Measurements from ENCODE around the gene E4F1. TPM values are rescaled to one million over a fixed set of nuclear protein-coding genes. Genes with fewer than 3 reads are reported as not detected.
"Not testable (repeated sequence)": the region's sequence is repeated elsewhere in the genome, so short reads cannot be mapped to it uniquely, and the experiment has no call there.

The E4F1 gene
- total RNA-seq, 1 donor from 2014 or later: 37.1 TPM

DNA sequence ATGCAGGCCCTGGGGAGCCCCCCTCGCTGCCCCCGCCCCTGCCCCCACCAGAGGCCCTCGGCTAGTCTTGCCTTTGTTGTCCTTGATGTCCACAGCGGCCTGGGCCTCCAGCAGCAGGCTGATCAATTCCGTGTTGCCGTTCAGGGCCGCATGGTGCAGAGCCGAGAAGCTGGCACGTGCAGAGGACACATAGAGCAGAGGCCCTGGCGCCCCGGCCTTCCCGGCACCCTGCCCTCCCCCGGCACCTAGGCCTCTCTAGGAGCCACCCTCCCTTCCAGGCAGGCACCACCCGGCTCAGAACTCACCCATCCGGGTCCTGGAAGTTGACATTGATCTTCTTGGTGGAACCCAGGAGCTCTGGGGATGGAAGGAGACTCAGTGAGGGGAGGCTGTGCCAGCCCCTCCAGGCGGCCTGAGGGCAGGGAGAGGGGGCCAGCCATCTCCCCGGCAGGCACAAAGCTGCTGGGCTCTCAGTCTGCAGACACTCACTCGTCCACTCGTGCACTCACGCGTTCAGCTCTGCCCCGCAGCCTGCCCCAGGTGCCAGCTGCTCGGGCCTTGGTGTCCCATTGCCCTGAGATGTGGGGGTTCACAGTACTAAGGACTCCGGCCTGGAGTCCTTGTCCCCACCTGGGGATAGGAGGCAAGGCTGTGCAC is 33.3 kb upstream of the E4F1 start:
- DNase-seq: no peak

DNA sequence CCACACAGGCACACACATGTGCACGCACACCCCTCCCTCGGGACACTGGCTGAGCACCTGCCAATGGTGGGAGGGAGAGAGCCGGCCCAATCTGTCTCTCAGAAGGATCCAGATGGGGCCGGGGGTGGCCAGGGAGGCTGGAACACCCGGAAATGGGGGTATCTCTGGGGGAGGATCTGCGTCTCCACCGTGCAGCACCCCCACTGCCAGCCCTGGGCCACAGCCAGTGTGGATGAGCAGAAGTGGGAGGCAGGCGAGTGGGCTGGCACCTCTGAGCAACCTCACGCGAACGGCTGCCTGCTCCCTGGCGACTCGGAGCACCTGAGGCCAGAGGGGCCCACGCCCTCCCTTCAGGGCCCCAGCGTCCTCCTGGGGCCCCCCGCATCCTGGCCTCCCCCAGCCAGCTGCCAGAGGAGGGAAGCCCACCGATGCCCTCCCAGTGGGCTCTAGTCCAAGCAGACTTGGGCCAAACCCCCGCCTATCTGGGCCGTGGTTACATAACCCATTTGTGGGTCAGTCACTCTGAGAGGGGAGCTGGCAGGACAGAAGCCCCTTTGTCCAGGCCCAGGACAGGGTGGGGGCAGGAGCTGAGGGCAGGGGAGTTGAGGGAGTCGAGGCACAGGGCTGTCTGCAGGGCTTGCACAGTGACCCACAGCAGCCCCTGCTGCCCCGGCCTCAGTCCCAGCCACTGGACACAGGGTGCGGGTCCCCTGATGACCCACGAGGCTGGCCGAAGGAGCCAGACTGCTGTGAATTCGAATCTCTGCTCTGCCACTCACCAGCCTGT is 32.5 kb upstream of the E4F1 start:
- DNase-seq: no peak

DNA sequence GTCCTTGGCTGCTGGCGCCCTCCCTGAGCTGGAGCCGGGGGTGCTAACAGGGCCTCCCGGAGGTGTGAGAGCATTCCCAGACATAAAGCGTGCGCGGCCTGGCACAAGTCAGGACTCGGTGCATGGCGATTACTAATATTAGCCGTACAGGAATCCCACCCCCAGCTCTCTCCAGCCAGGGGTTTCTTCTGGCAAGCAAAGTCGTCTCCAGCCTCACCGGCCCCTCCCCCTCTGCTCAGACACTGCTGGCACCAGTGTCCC is 32.0 kb upstream of the E4F1 start:
- DNase-seq: no peak

DNA sequence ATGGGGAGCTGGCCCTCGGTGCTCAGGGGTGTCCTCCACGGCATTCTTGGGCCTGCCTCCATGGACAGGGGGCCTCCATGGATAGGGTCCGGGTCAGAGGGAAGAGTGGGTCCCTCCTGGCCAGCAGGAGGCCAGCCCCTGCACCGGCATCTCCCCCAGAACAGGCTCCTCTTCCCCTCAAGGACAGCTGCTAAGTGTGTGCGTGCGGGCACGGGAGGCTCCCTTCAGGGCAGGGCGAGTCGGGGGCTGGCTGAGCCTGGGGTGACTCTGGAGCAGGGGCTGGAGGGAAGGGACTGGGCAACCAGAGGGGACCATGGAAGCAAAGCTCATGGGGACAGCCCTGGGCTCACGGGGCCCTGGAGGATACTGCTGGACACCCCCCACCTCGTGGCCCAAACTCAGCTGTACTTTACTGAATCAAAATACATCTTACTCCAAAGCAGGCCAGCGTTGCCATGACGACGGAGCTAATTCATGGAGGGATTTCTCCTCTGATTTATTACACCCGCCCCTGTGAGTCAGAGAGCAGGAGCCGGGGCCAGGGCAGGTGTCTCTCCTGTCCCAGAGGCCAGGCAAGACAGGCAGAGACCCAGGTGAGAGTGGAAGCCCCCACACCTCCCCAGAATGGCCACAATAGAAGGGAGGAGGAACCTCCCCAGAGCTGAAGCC is 29.1 kb upstream of the E4F1 start:
- DNase-seq: peak; percentile 23

DNA sequence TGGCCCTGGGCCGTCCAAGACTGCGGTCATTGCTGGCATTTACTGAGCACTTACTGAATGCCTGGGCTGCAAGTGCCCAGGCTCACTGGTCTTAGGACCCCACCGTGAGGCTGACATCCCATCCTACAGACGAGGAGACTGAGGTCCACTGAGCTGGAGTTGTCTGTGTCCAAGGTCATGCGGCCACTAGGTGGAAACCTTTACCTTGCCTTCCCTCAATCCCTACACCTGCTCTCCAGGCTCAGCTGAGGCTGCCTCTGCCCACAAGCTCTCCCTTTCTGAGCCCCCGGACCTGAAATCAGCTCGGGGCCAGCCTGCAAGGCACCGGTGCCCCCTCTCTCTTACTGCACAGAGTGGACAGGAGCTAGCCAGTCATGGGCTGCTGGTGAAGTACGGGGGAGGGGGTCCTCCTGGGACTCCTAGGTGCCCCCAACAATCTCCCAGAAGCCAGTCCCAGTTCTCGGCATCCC is 28.5 kb upstream of the E4F1 start:
- peak; percentile 69 for DNase-seq

DNA sequence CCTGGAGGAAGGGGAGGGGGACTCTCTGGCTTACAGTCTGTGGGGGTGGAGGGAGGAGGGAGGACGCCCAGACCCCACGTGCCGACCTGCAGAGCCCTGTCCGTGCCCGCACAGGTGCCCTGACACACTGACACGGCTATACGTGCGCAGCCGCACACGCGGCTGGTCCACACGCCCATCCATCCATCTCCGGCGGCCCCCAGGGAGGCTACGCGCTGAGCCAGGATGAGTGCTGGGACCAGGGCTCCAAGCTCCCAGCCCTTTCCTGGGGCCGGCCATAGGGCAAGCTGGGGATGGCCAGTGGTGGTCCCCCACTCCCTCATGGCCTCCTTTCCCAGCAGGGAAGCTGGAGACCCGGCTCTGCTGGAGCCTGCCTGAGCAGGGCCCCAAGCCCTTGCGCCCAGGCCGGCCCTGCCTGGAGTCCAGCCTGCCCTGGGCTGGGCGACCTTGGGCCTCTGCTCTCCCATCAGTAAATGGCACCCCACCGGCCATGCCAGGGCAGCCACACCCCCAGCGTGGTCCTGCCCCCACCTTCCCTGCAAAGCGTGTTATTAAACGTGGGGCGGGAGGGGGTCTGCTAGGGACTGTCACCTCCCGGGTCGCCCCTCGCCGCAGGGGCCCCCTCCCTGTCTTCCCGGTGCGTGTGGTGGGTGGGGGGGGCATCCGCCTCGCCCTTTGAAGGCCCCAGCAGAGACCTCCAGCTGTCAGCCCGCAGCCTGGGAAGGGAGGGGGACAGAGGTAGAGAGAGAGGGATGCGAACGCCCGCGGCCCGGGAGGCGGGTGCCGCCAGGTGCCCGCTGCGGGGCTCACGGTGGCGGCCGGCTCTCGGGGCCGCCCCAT is 27.8 kb upstream of the E4F1 start:
- no peak for DNase-seq

DNA sequence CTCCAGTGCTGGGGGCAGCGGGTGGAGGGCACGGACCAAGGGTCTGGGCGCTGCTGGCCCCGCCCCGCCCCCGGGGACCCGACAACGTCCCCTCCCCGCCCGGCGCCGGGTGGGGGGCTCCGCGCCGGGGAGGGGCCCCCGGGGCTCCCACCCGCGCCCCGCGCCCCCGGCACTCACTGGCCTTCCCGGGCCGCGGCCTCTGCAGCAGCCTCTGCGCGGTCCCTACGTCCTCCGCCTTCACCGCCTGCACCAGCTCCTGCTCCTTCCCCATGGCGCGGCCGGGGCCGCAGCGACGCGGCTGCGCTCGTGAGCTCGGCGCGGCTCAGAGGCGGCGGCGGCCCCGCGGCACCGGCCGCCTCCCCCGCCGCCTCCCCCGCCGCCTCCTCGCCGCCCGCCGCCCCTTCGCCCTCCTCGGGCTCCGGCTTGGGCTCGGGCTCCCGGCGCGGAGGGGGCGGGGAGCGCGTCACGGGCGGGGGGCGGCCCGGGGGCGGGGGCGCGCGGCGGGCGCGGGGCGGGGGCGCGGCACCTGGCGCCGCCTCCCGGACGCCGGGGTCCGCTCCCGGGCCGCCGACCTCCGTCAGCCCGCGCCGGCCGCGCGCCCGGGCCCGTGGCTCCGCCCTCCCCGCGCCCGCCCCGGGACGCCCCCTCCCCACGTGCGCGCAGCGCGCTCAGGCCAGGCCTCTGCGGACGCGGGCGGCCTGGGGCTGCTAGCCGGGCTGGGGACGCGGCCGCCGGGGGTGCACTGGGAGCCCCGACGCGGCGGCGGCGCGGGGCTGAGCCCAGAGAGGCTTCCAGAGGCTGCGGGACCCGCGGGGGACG is 27.0 kb upstream of the E4F1 start, which contains the start of gene CASKIN1:
CASKIN1 (minus strand) TSS at position 444 of the 819 bp plus-strand sequence; CDS start at position 271, 173 bp downstream.
- peak; percentile 35 for DNase-seq

DNA sequence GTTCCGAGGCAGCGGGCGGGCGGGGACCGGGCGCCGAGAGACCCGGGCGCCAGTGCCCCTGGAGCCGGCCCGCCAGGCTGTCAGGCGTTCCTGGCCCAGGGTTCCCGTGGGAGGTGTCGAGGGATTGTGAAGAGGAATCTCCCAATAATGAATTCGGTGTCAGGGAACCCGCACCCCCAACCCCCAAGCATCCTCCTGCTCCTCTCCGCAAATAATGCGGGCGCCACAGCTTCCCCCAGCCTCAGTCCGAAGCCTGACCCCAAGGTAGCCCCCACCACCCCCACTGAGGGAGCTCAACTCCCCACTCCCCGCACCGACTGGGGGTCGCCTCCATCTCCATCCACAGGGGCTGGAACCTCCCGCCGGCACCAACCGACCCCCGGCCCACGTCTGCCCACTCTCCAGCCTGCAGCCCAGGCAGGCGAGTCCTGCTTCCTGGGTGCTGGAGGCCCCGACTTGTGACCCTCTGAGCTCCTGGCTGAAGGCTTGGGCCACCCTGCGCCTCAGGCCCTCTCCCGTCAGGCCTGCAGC is 26.3 kb upstream of the E4F1 start:
- no peak for DNase-seq

DNA sequence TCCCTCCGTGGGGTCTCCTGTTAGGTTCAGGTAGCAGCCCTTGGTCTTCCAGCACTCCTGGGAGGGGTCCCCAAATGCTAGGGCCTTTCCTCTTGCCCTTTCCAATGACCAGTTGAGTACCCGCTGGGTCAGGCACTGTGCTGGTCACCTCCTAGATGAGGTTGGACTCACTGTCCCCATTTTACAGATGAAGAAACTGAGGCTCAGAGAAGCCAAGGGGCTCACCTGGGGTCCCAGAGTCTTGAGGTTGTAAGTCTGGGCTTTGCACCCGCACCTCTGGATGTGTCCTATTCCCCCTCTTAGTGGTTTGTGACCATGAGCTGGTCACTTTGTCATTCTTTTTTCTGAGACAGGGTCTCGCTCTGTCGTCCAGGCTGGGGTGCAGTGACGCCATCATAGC is 25.6 kb upstream of the E4F1 start:
- no peak for DNase-seq

DNA sequence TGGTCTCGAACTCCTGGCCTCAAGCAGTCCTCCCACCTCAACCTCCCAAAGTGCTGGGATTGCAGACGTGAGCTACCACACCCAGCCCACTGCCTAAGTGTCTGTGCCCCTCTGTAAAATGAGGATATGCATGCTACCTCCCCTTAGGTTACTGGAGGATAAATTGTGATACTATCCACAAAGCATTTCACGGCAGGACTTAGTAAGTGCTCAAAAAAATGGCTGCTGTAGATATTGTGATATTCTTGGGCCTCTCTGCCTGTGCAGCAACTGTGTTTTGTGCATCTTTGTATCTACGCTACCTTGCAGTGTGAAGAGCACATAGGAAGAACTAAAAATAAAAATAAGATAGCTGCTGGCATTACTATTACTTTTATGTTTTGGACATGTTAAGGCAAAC is 25.1 kb upstream of the E4F1 start:
- DNase-seq: no peak

DNA sequence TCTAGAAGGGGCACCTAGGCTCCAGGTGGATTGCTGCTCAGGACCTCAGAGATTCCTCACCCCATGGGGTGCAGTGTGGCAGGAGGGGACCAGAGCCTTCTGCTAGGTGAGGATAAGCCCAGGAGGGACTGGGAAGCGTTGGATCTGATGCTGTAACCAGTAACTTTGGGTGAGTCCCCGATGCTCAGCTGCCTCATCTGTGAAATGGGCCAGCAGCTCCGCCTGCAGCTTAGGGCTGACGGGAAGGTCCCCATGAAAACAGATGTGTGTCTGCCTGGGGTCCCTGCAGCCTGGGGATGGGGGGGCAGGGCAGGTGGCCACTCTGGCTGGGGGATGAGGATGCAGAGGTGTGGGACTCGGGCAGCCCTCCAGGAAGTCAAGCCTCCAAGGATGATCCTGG is 24.3 kb upstream of the E4F1 start:
- DNase-seq: no peak

DNA sequence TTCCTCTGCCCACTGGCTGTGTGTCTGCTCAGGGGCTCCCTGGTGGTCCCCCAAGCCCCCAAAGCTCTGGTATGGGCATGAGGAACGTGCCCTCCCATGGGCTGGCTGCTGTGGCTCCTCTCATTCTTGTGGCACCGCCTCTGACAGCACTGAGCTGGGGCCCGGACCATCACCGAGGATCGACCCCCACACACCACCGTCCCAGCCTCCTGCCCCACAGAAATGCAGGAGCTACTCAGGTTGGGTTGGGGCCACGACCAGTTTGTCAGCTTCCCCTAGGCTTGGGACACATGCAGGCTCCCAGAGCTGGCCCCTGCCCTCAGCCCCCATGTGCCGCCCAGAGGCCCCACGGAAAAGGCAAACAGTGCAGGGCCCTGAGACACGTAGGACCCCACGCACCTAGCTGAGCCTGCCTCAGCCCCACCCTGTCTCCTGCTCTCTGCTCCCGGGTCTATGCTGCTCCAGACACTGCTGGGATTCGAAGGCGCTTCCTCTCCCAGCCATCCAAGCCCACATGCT is 23.7 kb upstream of the E4F1 start:
- no peak for DNase-seq

DNA sequence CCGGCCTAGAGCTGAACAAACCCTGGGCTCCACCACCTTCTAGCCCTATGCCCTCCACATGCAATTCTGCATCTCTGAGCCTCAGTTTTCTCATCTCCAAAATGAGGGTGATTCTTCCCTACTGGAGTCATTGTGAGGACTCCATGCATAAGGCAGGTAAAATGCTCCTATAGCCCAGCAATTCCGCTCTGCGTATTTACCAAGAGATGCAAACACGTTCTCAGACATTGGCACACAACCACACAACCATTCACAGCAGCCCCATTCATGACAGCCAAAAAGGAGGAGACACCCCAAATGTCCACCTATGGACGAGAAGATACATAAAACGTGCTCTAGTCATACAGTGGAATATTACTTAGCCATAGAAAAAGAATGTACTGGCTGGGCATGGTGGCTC is 23.1 kb upstream of the E4F1 start:
- DNase-seq: no peak

DNA sequence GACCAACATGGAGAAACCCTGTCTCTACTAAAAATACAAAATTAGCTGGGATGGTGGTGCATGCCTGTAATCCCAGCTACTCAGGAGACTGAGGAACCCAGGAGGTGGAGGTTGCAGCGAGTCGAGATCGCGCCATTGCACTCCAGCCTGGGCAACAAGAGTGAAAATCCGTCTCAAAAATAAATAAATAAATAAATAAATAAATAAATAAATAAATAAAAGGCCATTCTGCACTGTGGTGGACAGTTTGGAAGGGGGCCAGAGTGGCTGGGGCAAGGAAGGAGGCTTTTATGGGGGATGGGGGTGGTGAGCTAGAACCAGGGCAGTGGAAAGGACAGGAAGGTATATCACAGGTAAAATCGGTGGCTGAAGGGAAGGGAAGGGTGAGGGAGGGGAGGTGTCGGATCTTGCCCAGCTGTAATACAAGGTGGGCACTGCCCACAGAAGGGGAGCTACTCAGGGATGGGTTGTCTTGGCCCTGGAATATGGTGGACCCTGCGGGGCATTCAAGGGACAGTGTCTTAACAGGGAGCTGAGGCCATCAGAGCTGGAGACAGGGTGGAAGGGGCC is 20.2 kb upstream of the E4F1 start:
- DNase-seq: not testable (repeated sequence)

DNA sequence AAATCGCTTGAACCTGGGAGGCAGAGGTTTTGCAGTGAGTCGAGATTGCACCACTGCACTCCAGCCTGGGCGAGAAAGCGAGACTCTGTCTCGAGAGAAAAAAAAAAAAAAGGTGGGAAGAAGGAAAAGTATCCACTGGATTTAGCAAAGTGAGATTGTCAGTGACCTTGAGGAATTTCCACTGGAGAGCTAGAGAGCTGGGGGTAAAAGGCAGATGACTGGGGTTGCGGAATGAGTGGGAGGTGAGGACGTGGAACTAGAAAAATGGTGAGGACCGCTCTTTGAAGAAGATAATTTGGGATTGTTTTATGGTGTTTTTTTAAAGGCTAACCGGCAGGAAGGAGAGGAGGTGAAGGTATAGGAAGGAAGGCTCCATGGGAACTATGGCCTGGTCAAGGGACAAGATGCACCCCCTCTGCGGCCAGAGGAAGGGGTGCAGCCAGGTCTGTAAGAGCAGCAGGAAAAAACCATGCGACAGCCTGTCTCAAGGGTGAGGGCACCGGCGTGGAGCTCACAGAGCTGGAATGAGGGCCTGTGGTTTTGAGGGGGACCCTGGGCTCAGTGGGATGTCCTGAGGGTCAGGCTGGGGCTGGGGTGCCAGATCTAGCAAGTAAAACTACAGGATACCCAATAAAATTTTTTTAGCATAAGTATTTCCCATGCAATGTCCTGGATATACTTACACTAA is 18.8 kb upstream of the E4F1 start:
- DNase-seq: no peak

DNA sequence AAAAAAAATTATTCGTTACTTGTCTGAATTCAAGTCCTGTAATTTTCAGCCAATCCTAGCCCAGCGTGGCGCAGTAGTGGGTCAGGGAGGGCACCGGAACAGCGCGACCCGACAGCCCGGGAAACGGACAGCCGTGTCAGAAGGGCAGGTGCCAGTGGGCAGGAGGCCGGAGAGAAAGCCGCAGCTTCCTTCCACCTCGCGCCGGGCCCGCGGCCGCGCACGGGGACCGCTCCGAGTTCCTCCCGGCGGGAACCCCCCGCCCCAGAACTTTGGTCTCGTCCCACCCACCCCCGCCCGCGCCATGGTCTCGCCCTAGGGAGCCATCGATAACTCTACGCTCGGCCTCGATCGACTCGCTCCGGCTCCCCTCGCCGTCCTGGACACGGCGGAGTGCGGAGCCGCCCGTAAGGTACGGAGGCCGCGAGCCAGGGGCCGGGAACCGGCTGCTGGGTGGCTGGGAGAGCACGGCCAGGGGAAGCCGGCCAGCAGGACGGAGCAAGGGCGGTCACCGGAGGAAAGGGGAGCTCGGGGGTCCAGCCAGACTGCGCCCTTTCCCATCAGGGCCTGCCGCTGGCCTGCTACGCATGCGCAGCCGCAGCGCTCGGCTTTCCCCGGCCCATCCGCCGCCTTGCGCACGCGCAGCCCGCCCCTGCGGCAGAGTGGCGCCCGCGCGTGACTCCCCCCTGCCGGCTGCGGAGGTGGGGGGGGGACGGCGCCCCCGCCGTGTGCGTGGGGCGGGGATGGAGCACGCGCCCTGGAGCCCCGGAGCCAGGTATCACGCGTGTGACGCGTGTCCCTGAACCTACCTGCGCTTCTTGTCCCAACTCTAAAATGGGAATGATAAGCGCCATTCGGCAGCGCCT is 18.1 kb upstream of the E4F1 start, which contains the start of gene MLST8:
MLST8 (plus strand) TSS at position 351 of the 863 bp plus-strand sequence. CDS start 632 bp downstream, outside the sequence.
- peak; percentile 90 for DNase-seq

DNA sequence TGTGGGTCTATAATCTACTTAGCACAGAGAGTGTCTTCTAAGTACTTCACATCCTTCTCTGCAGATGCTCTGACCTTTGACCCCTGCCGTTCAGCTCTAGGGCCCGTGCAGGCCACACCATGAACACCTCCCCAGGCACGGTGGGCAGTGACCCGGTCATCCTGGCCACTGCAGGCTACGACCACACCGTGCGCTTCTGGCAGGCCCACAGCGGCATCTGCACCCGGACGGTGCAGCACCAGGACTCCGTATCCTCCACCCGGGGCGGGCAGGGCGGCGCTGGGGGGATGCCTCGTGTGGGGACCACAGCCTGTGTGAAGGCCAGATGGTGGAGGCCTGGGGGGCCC is 17.5 kb upstream of the E4F1 start:
- DNase-seq: no peak

DNA sequence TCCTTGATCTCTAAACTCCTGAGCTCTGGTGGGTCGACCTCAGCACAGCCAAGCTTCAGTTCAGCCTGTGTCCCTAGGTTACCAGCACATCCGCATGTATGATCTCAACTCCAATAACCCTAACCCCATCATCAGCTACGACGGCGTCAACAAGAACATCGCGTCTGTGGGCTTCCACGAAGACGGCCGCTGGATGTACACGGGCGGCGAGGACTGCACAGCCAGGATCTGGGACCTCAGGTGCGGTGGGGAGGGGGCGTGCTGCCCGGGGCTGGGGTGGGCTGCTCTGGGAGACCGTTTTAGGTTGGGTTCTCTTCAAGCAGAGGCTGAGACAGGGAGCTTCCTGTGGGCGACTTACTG is 17.0 kb upstream of the E4F1 start:
- no peak for DNase-seq

DNA sequence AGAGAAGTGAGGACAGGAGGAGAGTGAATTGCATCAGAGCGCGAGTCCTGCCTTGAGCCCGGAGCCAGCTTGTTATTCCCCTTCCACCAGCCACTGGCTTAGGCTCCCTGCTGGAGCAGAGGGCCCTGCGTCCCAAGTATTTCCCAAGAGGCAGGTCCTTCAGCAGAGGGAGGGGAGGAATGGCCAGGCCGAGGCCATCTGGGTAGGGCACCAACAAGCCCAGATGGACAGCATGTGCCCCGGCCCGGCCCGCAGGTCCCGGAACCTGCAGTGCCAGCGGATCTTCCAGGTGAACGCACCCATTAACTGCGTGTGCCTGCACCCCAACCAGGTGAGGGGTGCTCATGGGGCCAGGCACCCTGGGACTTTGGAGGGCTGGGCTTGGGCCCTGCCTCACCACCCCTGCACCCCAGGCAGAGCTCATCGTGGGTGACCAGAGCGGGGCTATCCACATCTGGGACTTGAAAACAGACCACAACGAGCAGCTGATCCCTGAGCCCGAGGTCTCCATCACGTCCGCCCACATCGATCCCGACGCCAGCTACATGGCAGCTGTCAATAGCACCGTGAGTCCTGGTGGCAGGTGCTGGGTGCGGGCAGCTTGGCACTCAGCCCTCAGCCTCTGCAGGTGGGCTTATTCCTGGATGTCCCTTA is 16.5 kb upstream of the E4F1 start:
- no peak for DNase-seq
